Measurements from ENCODE around the gene FBXO40.

The FBXO40 gene

GRCh38 chr3:121654493-121655385 lies 61.6 kb downstream of the FBXO40 start:
- DNase-seq (ENCODE audit: insufficient read length, low spot score) (no peak), FAIRE-seq (no peak)
- TF ChIP-seq CTCF (IDR thresholded peaks at IDR 0.05; ENCODE audit: insufficient read depth, missing control alignments), result no peak

- FAIRE-seq (no peak), DNase-seq (ENCODE audit: insufficient read length, low spot score) (no peak)
- TF ChIP-seq CTCF (IDR thresholded peaks at IDR 0.05; ENCODE audit: insufficient read depth, missing control alignments), result no peak
Measured at GRCh38 chr3:121658716-121659435, 65.7 kb downstream of the FBXO40 start.

DNA sequence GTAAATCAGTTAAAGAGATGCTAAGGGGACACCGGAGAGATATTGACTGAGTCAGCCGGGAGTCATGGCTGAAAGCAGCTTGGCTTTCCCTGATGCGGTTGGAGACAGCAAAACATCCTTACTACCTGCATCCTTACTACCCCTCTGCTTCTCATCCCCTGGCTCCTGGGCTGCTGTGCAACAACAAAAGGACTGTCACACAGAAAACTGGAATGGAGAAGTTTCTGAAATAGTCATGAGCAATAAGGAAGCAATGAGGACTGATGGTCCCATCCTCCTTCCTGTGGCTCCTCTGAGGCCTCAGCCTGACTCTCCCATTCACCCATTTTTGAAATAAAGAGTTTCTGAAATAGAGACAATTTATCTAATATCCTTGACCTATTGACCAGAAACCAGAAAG lies 66.4 kb downstream of the FBXO40 start:
- FAIRE-seq (no peak), DNase-seq (ENCODE audit: insufficient read length, low spot score) (no peak)
- TF ChIP-seq CTCF (IDR thresholded peaks at IDR 0.05; ENCODE audit: insufficient read depth, missing control alignments), result no peak

- no peak for TF ChIP-seq CTCF (IDR thresholded peaks at IDR 0.05; ENCODE audit: insufficient read depth, missing control alignments)
- FAIRE-seq (no peak), DNase-seq (ENCODE audit: insufficient read length, low spot score) (no peak)
Measured at GRCh38 chr3:121660356-121661171, 67.4 kb downstream of the FBXO40 start, which contains the start of gene HCLS1. Gene HCLS1 (minus strand): TSS chr3:121660903. CDS start chr3:121658347, 2,556 bp downstream.

DNA sequence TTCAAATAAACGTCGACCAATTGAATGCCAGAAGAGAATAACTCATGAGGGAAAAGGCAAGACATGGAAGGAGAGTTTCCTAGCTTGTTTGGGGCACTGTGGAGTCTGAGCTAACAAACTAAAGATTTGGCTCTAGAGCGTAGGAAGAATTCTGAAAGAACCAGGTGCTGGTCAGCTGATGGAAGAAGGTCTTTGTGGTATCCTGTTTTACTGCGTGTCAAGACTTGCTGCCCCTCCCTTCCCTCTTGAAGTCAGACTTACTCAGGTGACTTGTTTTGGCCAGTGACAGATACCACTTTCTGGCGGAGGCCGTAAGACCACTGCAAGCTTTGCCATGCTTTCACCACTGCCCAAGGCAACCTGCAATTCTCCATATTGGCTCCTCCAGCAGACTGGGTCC lies 68.2 kb downstream of the FBXO40 start:
- TF ChIP-seq CTCF (IDR thresholded peaks at IDR 0.05; ENCODE audit: insufficient read depth, missing control alignments), result no peak
- DNase-seq (ENCODE audit: insufficient read length, low spot score) (no peak), FAIRE-seq (no peak)

- DNase-seq (ENCODE audit: insufficient read length, low spot score), result no peak
- TF ChIP-seq CTCF (IDR thresholded peaks at IDR 0.05; ENCODE audit: insufficient read depth, missing control alignments), result no peak
- FAIRE-seq, result no peak
Measured at GRCh38 chr3:121662742-121663141, 69.6 kb downstream of the FBXO40 start.

Measured in D721Med (cell line).